GM21447 (cell line): ENCODE data around the gene YJU2.
"Not testable (repeated sequence)": the region's sequence is repeated elsewhere in the genome, so short reads cannot be mapped to it uniquely, and the experiment has no call there.

Experiments used
- ATAC-seq: cut with Tn5 transposase; IDR thresholded peaks from one replicate; pipeline ENCODE4 v1.9.1; 2021; ENCODE audit not compliant: unreplicated experiment

The YJU2 gene

DNA sequence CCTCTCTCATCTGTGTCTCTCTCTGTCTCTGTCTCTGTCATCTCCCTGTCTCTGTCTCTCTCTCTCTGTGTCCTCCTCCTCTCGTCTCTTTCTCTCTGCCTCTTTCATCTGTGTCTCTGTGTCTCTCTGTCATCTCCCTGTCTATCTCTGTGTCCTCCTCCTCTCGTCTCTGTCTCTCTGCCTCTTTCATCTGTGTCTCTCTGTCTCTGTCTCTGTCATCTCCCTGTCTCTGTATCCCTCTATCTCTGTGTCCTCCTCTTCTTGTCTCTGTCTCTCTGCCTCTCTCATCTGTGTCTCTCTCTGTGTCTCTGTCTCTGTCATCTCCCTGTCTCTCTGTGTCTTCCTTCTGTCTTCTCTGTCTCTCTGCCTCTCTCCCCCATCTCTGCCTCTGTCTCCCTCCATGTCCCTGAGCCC lies 18.1 kb upstream of the YJU2 start:
- ATAC-seq, result no peak

DNA sequence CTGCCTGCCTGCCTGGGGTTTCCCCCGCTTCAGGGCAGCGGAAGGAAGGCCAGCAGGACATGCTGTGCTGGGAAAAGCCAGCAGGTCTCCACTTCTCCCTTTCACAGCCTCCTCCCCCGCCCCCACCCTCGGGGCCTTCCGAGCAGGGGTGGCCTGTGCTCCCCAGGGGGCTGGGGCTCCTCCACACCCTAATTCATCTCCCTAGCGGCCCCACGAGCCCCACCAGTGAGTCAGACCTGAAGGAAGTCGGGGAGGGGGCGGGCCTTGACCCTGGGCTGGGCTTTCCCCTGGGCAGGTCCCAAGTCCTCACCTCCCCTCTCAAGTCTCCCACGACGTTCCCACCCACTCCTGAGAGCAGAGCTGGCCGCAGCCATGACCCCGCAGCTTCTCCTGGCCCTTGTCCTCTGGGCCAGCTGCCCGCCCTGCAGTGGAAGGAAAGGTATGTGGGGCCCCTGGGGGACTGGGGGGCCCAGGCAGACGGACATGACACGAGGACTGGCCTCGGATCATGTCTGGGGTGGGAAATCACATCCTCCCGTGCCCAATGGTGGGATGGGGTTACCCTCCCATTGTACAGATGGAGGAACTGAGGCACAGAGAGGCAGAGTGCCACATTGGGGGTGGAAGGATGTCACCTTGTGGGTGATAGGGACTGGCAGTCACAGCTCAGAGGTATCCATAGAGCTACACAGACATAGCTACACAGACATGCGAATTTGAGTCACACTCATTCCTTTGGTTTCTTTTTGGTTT lies 17.5 kb upstream of the YJU2 start, which contains the start of gene EBI3:
TSS of gene EBI3 (plus strand) at position 345 of the 753 bp plus-strand sequence. CDS start at position 373, 28 bp downstream.
- peak; percentile 50 for ATAC-seq

DNA sequence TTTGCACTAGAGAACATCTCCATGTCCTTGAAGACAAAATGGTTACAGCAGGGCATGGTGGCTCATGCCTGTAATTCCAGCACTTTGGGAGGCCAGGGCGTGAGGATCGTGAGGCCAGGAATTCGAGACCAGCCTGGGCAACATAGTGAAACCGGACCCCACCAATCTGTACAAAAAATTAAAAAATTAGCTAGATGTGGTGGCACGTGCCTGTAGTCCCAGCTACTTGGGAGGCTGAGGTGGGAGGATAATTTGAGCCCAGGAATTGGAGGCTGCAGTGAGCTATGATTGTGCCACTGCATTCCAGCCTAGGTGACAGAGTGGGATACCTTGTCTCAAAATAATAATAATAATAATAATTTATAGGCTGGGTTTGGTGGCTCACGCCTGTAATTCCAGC lies 16.6 kb upstream of the YJU2 start:
- not testable (repeated sequence) for ATAC-seq

DNA sequence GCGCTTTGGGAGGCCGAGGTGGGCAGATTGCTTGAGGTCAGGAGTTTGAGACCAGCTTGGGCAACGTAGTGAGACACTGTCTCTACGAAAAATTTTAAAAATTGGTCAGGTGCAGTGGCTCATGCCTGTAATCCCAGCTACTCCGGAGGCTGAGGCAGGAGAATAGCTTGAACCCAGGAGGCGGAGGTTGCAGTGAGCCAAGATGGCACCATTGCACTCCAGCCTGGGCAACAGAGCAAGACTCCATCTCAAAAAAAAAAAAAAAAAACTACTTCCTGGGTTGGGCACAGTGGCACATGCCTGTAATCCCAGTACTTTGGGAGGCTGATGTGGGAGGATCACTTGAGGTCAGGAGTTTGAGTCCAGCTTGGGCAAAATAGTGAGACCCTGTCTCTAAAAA lies 15.4 kb upstream of the YJU2 start:
- not testable (repeated sequence) for ATAC-seq

DNA sequence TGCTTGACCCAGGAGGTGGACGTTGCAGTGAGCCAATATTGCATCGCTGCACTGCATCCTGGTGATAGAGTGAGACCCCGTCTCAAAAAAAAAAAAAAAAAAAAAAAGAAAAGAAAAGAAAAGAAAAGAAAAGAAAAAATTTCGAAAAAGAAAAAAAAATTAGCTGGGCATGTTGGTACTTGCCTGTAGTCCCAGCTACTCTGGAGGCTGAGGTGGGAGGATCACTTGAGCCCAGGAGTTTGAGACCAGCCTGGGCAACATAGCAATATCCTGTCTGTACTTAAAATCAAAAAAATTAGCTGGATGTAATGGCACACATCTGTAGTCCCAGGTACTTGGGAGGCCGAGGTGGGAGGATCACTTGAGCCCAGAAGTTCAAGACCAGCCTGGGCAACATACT lies 14.7 kb upstream of the YJU2 start:
- ATAC-seq, result not testable (repeated sequence)

DNA sequence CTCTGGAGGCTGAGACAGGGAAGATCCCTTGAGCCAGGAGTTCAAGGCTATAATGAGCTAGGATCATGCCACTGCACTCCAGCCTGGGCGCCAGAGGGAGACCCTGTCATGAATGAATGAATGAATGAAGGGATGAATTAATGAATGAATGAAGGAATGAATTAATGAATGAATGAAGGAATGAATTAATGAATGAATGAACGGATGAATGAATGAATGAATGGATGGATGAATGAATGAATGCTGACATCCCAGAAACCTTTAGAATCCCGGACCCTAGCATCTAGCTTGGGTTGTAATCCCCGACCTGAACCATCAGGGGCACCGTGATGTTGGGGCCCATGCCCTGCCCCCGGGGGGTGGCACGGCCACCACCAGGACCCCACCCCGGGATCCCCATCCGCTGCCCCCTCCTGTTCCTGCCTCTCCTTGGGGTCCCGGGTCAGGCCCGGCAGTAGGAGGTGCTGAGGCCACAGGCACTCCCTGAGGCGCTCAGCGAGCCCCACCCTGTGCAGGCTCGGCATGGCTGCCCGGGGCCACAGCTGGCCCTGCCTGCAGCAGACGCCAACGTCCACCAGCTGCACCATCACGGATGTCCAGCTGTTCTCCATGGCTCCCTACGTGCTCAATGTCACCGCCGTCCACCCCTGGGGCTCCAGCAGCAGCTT lies 14.1 kb upstream of the YJU2 start:
- no peak for ATAC-seq

DNA sequence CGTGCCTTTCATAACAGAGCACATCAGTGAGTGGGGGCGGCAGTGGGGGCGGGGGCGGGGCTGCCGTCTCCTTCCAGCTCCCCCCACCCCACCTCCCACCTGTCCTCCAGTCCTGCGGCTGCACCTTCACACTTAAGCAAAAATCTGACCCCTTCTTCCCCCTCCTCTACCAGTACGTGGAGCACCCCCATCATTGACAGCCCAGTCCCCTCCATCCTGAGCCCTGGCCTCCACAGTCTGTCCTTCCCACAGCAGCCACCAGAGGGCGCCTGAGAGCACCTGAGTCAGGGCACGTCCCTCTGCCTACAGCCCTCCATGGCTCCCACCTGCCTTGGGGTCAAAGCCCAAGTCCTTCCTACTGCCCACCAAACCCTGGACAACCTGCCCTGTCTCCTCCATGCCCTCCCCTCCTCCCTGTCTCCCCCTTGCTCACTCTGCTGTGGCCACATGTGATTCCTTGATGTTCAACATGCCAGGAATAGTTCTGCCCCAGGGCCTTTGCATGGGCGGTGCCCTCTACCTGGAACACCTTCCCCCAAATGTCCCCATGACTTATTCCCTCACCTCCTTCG lies 13.5 kb upstream of the YJU2 start:
- ATAC-seq, result no peak

DNA sequence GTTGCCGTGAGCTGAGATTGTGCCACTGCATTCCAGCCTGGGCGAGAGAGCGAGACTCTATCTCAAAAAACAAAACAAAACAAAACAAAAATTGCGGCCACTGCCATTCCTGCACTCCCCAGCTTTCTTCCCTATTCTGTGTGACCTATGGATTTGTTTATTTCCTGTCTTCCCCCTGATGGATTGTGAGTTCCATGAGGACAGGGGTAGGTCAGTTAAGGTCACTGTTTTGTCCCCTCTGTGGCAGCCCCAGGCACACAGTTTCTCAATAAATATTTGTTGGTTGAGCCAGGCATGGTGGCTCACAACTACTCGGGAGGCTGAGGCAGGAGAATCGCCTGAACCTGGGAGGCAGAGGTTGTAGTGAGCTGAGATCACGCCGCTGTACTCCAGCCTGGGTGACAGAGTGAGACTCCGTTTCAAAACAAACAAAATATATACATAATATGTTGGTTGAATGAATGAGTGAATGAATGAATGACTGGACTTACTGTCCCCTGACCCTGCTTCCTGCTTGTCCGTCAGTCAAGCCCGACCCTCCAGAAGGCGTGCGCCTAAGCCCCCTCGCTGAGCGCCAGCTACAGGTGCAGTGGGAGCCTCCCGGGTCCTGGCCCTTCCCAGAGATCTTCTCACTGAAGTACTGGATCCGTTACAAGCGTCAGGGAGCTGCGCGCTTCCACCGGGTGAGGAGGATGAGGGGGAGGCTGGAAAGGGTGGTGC lies 12.6 kb upstream of the YJU2 start:
- no peak for ATAC-seq

DNA sequence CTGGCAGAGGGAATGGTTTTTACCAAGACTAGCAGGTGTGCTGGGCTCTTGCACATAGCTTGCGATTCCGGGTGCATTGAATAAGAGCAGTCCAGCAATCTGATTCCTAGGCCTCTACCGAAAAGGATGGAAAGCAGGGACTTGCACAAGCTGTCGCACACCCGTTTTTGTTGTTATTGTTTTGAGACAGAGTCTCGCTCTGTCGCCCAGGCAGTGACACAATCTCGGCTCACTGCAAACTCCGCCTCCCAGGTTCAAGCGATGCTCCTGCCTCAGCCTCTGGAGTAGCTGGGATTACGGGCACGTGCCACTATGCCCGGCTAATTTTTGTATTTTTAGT lies 12.0 kb upstream of the YJU2 start:
- ATAC-seq, result no peak

DNA sequence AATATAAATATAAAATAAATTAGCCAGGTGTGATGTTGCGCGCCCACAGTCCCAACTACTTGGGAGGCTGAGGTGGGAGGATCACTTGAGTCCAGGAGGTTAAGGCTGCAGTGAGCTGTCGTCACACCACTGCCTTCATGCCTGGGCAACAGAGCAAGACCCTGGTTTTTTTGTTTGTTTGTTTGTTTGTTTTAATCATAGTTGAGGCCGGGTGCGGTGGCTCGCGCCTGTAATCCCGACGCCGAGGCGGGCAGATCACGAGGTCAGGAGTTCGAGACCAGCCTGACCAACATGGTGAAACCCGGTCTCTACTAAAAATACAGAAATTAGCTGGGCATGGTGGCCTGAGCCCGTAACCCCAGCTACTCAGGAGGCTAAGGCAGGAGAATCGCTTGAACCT lies 9.4 kb upstream of the YJU2 start:
- ATAC-seq, result not testable (repeated sequence)

DNA sequence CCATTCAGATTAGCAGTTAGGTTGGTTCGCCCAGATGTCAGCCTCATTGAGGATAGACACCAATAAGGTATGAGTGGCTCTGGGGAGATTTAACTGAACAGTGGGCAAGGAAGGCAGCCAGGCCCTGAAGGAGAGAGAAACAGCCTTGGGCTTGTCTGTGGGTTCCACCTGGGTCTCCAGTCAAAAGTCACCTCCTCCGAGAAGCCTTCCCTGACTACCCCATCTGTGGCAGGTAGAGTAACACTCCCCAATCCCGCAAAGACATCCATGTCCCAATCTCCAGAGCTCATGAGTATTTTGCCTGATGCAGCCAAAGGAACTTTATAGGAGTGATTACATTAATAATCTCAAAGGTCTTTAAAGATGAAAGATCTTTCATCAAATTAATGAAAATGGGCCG lies 8.0 kb upstream of the YJU2 start:
- no peak for ATAC-seq

DNA sequence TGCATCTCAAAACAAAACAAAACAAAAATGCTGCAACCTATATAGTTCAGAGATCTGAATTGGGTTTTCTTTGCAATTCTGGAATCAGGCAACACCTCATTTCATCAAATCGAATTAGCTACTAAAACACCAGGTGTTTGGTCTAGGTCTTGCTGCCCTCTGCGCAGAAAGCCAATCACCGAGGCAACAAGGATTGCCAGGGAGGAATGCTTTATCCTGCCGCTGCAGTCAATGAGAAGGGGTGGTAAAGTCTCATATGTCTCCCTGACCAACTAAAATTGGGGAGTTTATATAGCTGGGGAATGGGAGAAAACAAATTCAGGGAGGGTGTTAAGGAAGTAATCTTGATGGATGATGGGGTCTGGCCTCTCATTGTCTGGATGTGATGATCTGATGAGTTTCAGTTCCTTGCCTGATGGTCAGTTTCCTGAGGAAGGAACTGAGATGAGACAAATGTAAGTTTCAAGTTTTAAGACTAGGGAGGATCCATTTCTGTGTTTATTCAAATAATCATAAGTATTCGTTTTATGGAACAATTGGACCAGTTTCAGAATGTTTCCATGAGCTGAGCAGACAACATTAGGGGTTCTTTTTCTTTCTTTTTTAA lies 5.0 kb upstream of the YJU2 start:
- ATAC-seq, result no peak

DNA sequence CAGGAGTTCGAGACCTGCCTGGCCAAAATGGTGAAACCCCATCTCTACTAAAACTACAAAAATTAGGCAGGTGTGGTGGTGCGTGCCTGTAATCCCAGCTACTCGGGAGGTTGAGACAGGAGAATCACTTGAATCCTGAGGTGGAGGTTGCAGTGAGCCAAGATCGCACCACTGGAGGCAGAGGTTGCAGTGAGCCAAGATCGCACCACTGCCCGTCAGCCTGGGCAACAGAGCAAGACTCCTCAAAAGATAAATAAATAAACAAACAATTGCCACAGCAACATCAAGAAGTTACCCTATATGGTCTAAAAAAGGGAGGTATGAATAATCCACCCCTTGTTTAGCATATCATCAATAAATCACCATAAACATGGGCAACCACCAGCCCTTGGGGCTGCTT lies 942 bp upstream of the YJU2 start:
- ATAC-seq, result not testable (repeated sequence)

DNA sequence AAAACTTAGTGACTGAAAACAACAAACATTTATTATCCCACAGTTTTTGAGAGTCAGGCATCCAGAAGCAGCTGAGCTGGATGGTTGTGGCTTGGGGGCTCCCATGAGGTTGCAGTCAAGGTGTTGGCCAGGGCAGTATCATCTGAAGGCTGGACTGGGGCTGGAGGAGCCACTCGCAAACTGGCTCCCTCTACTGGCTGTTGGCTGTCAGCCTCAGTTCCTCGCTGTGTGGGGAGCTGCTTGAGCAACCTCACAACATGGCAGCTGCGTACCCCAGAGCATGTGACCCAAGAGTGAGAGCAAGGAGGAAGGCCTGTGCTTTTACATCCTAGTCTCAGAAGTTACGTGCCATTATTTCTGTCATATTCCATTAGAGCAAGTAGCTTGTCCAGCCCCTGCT lies 9.7 kb downstream of the YJU2 start:
- no peak for ATAC-seq

DNA sequence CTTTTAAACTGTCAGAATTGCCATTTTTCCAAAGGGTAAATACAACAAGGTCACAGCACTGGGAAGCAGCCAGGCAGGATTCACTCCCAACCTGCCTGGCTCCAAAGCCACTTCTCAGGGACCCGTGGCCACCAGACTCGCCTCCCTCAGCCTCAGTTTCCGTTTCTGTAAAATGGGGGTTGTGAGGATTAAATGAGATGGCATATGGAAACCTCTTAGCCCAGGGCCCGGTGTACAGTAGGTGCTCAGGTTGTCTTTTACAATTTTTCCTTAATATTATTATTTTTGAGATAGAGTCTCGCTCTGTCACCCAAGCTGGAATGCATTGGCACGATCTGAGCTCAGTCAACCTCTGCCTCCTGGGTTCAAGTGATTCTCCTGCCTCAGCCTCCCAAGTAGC lies 10.1 kb downstream of the YJU2 start:
- no peak for ATAC-seq

DNA sequence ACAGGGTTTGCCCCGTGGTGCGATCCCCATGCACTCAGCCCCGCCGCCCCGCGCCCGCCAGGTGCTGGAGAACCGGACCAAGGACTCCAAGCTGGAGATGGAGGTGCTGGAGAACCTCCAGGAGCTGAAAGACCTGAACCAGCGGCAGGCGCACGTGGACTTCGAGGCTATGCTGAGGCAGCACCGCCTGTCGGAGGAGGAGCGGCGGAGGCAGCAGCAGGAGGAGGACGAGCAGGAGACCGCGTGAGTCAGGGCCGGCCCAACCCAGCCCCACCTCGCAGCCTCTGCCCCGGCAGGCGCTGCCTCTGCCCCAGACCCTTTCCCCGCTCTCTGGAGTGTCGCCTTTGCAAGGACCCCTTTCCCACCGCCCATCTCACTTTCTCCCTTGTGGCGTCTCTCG lies 11.3 kb downstream of the YJU2 start:
- no peak for ATAC-seq

DNA sequence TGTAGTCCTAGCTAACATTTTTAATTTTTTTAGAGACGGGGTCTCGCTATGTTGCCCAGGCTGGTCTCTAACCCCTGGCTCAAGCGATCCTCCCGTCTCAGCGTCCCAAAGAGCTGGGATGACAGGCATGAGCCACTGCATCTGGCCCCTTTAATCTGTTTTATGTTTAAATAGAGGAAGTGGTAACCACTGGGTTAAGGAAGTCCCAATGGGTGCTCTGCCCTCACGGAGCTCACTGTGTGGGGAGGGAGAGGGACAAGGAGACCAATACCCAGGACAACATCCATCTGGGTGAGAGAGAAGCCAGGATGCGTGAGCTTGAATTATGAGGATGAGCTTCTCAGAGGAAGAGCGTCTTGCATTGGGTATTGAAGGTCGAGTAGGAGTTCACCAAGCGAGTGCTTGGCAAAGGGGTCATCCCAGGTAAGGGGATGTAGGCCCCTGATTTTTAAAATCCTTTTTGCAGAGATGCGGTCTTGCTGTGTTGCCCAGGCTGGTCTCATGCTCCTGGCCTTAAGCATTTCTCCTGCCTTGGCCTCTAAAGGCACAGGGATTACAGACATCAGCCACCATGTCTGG lies 13.8 kb downstream of the YJU2 start:
- no peak for ATAC-seq

DNA sequence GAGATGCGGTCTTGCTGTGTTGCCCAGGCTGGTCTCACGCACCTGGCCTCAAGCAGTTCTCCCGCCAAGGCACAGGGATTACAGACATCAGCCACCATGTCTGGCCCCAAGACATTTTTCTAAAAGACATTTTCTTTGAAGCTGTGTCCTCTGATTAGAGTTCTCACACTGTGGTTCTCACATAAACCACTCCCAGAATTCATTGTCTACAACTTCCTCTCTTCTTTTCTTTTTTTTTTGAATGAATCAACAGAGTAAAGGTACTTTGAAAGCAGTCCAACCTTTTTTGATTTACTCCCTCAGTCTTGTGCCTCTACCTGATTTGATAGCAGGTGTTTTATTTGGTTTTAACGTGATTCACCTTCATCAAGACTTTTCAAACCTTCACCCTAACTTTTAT lies 17.9 kb downstream of the YJU2 start:
- ATAC-seq, result no peak

DNA sequence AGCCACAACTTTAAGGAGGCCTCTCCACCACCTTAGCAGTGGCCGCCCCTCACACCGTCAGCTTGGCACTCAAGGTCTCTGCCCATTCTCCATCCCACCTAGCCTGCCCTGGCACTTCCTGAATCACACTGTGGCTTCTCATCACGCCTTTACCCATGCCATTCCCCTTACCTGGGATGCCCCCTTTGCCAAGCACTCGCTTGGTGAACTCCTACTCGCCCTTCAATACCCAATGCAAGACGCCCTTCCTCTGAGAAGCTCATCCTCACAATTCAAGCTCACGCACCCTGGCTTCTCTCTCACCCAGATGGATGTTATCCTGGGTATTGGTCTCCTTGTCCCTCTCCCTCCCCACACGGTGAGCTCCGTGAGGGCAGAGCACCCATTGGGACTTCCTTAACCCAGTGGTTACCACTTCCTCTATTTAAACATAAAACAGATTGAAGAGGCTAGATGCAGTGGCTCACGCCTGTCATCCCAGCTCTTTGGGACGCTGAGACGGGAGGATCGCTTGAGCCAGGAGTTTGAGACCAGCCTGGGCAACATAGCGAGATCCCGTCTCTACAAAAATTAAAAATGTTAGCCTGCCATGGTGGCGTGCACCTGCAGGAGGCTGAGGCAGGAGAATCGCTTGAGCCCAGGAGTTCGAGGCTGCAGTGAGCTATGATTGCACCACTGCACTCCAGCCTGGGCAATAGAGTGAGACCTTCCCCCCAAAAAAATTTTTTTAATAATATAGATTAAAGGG lies 19.5 kb downstream of the YJU2 start:
- ATAC-seq, result no peak
